ENCODE measurements around the gene KLK15.

KLK15 gene

GRCh38 chr19:50877338-50877737 is 44.0 kb upstream of the KLK15 start:
- DNase-seq (ENCODE audit: low spot score): no peak
- Histone ChIP-seq H3K4me3 (ENCODE audit: low read length in 2 of 2) (no peak overlapping the region), H3K9ac (ENCODE audit: low read depth, low read length, poor library complexity) (no peak overlapping the region), H2AFZ (ENCODE audit: low read length) (no peak overlapping the region), H4K8ac (ENCODE audit: low read depth, low read length) (no peak overlapping the region), H2BK5ac (ENCODE audit: low read length) (peak overlapping the region; percentile 40), H3K27me3 (ENCODE audit: control insufficient read depth in 3 of 3, insufficient read depth in 3 of 3, low read depth in 1 of 3, low read length in 3 of 3) (peaks cover 0 to 59% (median 3%) of the 10 kb centered on the region in 3 experiments), H3K18ac (ENCODE audit: low read length) (no peak overlapping the region), H3K4ac (ENCODE audit: low read length) (no peak overlapping the region), H3K4me1 (ENCODE audit: control insufficient read depth in 2 of 2, insufficient read depth in 1 of 2, low read depth in 1 of 2, low read length in 2 of 2) (no peaks in the 10 kb centered on the region), H3K4me2 (ENCODE audit: insufficient read depth, low read length, poor library complexity, severe bottlenecking) (no peak overlapping the region), H3K23ac (ENCODE audit: low read depth, low read length, poor library complexity) (no peak overlapping the region), H2BK120ac (ENCODE audit: low read depth, low read length) (no peak overlapping the region), H2BK15ac (ENCODE audit: low read length) (no peak overlapping the region), H4K91ac (ENCODE audit: low read depth, low read length, poor library complexity) (no peak overlapping the region), H3K36me3 (replicated peaks in 1 of 2; ENCODE audit: control insufficient read depth in 2 of 2, insufficient read depth in 2 of 2, low read length in 2 of 2) (no peaks in the 10 kb centered on the region), H3K79me1 (ENCODE audit: low read depth, low read length) (no peaks in the 10 kb centered on the region), H3K27ac (replicated peaks; ENCODE audit: low read length) (no peak overlapping the region), H2BK12ac (ENCODE audit: low read length) (no peak overlapping the region), H3K9me3 (replicated peaks in 1 of 2; ENCODE audit: control insufficient read depth in 2 of 2, insufficient read depth in 1 of 2, low read depth in 1 of 2, low read length in 2 of 2) (no peaks in the 10 kb centered on the region), H2AK5ac (ENCODE audit: low read depth, low read length) (peak overlapping the region; percentile 39), H3K14ac (ENCODE audit: low read length) (peak overlapping the region; percentile 85)
- WGBS, 2 donors (ENCODE audit: extremely low coverage in 2 of 2, insufficient read length in 2 of 2, insufficient replicate concordance in 1 of 2): no CpG with 5 or more reads among the region's 8 CpGs

GRCh38 chr19:50876456-50876855 is 43.1 kb upstream of the KLK15 start:
- H3K9me3 ChIP-seq (replicated peaks in 1 of 2; ENCODE audit: control insufficient read depth in 2 of 2, insufficient read depth in 1 of 2, low read depth in 1 of 2, low read length in 2 of 2): no peaks in the 10 kb centered on the region
- no peak overlapping the region for H3K4me2 ChIP-seq (ENCODE audit: insufficient read depth, low read length, poor library complexity, severe bottlenecking)
- peaks cover 0 to 59% (median 3%) of the 10 kb centered on the region in 3 experiments for H3K27me3 ChIP-seq (ENCODE audit: control insufficient read depth in 3 of 3, insufficient read depth in 3 of 3, low read depth in 1 of 3, low read length in 3 of 3)

DNA sequence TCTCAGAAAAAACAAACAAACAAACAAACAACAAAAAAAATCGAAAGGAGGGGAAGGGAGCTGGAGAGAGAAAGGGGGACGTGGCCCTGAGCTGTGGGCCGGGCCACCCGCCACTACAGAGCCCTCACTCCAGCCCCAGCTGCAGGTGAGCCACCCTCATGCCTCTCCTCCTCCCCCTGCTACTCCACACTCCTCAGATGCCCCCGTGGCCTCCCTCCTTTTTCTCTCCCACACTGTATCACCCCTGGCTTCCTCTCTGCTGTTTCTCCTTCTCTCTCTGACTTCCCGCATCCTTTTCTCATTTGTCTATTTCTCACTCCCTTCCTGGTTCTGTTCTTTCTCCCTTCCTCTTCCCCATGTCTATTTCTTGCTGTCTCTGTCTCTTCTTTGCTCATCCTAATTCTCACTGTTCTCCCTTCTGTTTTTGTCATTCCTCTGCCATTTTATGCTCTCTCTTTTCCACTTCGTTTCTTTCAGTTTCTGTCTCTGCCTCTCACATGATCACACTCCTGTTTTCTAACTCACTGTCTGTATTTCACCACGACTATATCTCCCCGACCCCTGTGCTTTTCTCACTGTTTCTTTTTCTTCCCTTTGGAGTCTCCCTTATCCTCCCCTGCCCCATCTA is 42.5 kb upstream of the KLK15 start:
- Histone ChIP-seq H3K4ac (ENCODE audit: low read length) (no peak overlapping the region), H4K8ac (ENCODE audit: low read depth, low read length) (no peak overlapping the region), H3K4me2 (ENCODE audit: insufficient read depth, low read length, poor library complexity, severe bottlenecking) (no peak overlapping the region), H2BK120ac (ENCODE audit: low read depth, low read length) (no peak overlapping the region), H3K79me1 (ENCODE audit: low read depth, low read length) (no peaks in the 10 kb centered on the region), H2BK5ac (ENCODE audit: low read length) (no peak overlapping the region), H3K4me1 (ENCODE audit: control insufficient read depth in 2 of 2, insufficient read depth in 1 of 2, low read depth in 1 of 2, low read length in 2 of 2) (no peaks in the 10 kb centered on the region), H2BK12ac (ENCODE audit: low read length) (no peak overlapping the region), H3K9me3 (replicated peaks in 1 of 2; ENCODE audit: control insufficient read depth in 2 of 2, insufficient read depth in 1 of 2, low read depth in 1 of 2, low read length in 2 of 2) (no peaks in the 10 kb centered on the region), H3K18ac (ENCODE audit: low read length) (no peak overlapping the region), H3K27me3 (ENCODE audit: control insufficient read depth in 3 of 3, insufficient read depth in 3 of 3, low read depth in 1 of 3, low read length in 3 of 3) (peaks cover 0 to 63% (median 3%) of the 10 kb centered on the region in 3 experiments), H3K9ac (ENCODE audit: low read depth, low read length, poor library complexity) (no peak overlapping the region), H3K4me3 (ENCODE audit: low read length in 2 of 2) (no peak overlapping the region), H3K23ac (ENCODE audit: low read depth, low read length, poor library complexity) (no peak overlapping the region), H2AFZ (ENCODE audit: low read length) (no peak overlapping the region), H3K36me3 (replicated peaks in 1 of 2; ENCODE audit: control insufficient read depth in 2 of 2, insufficient read depth in 2 of 2, low read length in 2 of 2) (no peaks in the 10 kb centered on the region), H2AK5ac (ENCODE audit: low read depth, low read length) (no peak overlapping the region), H3K14ac (ENCODE audit: low read length) (no peak overlapping the region), H2BK15ac (ENCODE audit: low read length) (no peak overlapping the region), H4K91ac (ENCODE audit: low read depth, low read length, poor library complexity) (no peak overlapping the region), H3K27ac (replicated peaks; ENCODE audit: low read length) (no peak overlapping the region)
- DNase-seq (ENCODE audit: low spot score): no peak
- no CpG with 5 or more reads among the region's 9 CpGs for WGBS, 2 donors (ENCODE audit: extremely low coverage in 2 of 2, insufficient read length in 2 of 2, insufficient replicate concordance in 1 of 2)

More at GRCh38 chr19:50876456-50876855, 43.1 kb upstream of the KLK15 start:
- Histone ChIP-seq H3K4me3 (ENCODE audit: low read length in 2 of 2) (no peak overlapping the region), H4K8ac (ENCODE audit: low read depth, low read length) (no peak overlapping the region), H2AFZ (ENCODE audit: low read length) (no peak overlapping the region), H3K4me1 (ENCODE audit: control insufficient read depth in 2 of 2, insufficient read depth in 1 of 2, low read depth in 1 of 2, low read length in 2 of 2) (no peaks in the 10 kb centered on the region), H3K14ac (ENCODE audit: low read length) (no peak overlapping the region), H3K9ac (ENCODE audit: low read depth, low read length, poor library complexity) (no peak overlapping the region), H3K79me1 (ENCODE audit: low read depth, low read length) (no peaks in the 10 kb centered on the region), H3K36me3 (replicated peaks in 1 of 2; ENCODE audit: control insufficient read depth in 2 of 2, insufficient read depth in 2 of 2, low read length in 2 of 2) (no peaks in the 10 kb centered on the region), H2BK120ac (ENCODE audit: low read depth, low read length) (no peak overlapping the region), H4K91ac (ENCODE audit: low read depth, low read length, poor library complexity) (no peak overlapping the region), H2BK15ac (ENCODE audit: low read length) (no peak overlapping the region), H3K23ac (ENCODE audit: low read depth, low read length, poor library complexity) (no peak overlapping the region), H2BK12ac (ENCODE audit: low read length) (no peak overlapping the region), H3K27ac (replicated peaks; ENCODE audit: low read length) (no peak overlapping the region), H2BK5ac (ENCODE audit: low read length) (no peak overlapping the region), H3K4ac (ENCODE audit: low read length) (no peak overlapping the region), H2AK5ac (ENCODE audit: low read depth, low read length) (no peak overlapping the region), H3K18ac (ENCODE audit: low read length) (peak overlapping the region; percentile 23)
- no CpG with 5 or more reads among the region's 7 CpGs for WGBS, 2 donors (ENCODE audit: extremely low coverage in 2 of 2, insufficient read length in 2 of 2, insufficient replicate concordance in 1 of 2)
- DNase-seq (ENCODE audit: low spot score): no peak

DNA sequence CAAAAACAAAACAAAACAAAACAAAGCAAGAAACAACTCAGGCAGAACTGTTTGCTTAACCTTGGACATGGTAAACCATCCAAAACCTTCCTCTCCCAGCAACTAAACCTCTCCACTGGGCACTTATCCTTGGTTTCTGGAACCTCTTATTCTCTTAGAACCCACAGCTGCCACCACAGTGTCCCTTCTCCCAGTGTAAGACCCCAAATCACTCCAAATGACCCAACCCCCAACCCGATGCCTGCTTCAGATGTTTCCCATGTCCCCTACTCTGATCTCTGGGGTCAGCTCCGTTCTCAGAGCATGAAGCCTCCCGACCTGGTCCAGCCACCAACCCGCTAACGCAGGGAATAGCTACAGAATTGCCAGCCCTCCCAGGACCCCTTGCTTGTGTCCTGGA is 40.8 kb upstream of the KLK15 start:
- Histone ChIP-seq H3K9me3 (replicated peaks in 1 of 2; ENCODE audit: control insufficient read depth in 2 of 2, insufficient read depth in 1 of 2, low read depth in 1 of 2, low read length in 2 of 2) (no peaks in the 10 kb centered on the region), H3K14ac (ENCODE audit: low read length) (no peak overlapping the region), H3K23ac (ENCODE audit: low read depth, low read length, poor library complexity) (no peak overlapping the region), H2BK15ac (ENCODE audit: low read length) (no peak overlapping the region), H3K9ac (ENCODE audit: low read depth, low read length, poor library complexity) (no peak overlapping the region), H3K36me3 (replicated peaks in 1 of 2; ENCODE audit: control insufficient read depth in 2 of 2, insufficient read depth in 2 of 2, low read length in 2 of 2) (no peaks in the 10 kb centered on the region), H3K4me1 (ENCODE audit: control insufficient read depth in 2 of 2, insufficient read depth in 1 of 2, low read depth in 1 of 2, low read length in 2 of 2) (no peaks in the 10 kb centered on the region), H4K91ac (ENCODE audit: low read depth, low read length, poor library complexity) (no peak overlapping the region), H2BK120ac (ENCODE audit: low read depth, low read length) (no peak overlapping the region), H2AFZ (ENCODE audit: low read length) (no peak overlapping the region), H3K27ac (replicated peaks; ENCODE audit: low read length) (no peak overlapping the region), H3K27me3 (ENCODE audit: control insufficient read depth in 3 of 3, insufficient read depth in 3 of 3, low read depth in 1 of 3, low read length in 3 of 3) (peaks cover 0 to 79% (median 3%) of the 10 kb centered on the region in 3 experiments), H3K4ac (ENCODE audit: low read length) (no peak overlapping the region), H3K18ac (ENCODE audit: low read length) (no peak overlapping the region), H2BK12ac (ENCODE audit: low read length) (no peak overlapping the region), H3K4me3 (ENCODE audit: low read length in 2 of 2) (no peak overlapping the region), H3K4me2 (ENCODE audit: insufficient read depth, low read length, poor library complexity, severe bottlenecking) (no peak overlapping the region), H2BK5ac (ENCODE audit: low read length) (no peak overlapping the region), H4K8ac (ENCODE audit: low read depth, low read length) (no peak overlapping the region), H2AK5ac (ENCODE audit: low read depth, low read length) (no peak overlapping the region), H3K79me1 (ENCODE audit: low read depth, low read length) (no peaks in the 10 kb centered on the region)
- no peak for DNase-seq (ENCODE audit: low spot score)
- WGBS, 2 donors (ENCODE audit: extremely low coverage in 2 of 2, insufficient read length in 2 of 2, insufficient replicate concordance in 1 of 2): no CpG with 5 or more reads among the region's 5 CpGs
